ENCODE measurements around the gene PPM1E.
"Not testable (repeated sequence)": the region's sequence is repeated elsewhere in the genome, so short reads cannot be mapped to it uniquely, and the experiment has no call there.

PPM1E gene

DNA sequence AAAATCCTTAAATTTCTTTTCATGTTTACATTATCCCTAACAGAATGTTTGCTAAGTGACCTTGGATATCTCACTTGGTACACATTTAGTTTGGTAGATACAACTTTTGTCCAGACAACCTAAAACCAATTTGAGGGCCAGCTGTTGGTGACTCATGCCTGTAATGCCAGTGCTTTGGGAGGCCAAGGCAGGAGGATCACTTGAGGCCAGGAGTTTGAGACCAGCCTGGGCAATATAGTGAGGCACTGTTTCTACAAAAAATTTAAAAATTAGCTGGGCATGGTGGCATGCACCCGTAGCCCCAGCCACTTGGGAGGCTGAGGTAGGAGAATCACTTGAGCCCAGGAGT is 202.0 kb downstream of the PPM1E start:
- not testable (repeated sequence) for DNase-seq

- peak; percentile 33 for DNase-seq
These were observed 204.4 kb downstream of the PPM1E start for GRCh38 chr17:58960068-58960467.

GRCh38 chr17:58965221-58965620 is 209.6 kb downstream of the PPM1E start:
- DNase-seq: no peak

DNA sequence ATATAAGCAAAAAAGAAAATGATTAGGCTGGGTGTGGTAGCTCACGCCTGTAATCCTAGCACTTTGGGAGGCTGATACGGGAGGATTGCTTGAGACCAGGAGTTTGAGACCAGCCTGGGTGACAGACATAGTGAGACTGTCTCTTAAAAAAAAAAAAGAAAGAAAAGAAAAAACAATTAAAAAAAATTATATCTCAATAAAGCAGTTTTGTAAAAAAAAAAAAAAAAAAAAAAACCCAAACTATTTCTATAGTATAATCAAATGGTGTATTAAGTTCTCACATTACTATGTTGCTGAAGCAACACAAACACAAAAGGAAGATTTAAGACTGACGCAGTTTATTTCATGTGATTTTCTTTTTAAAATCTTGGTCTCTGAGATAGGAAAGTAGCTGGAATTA is 210.6 kb downstream of the PPM1E start:
- no peak for DNase-seq

- DNase-seq: peak; percentile 22
These were observed 212.9 kb downstream of the PPM1E start for GRCh38 chr17:58968426-58969061.

GRCh38 chr17:58969156-58969555 is 213.5 kb downstream of the PPM1E start:
- no peak for DNase-seq

GRCh38 chr17:58969612-58970011 is 214.0 kb downstream of the PPM1E start:
- no peak for DNase-seq

DNA sequence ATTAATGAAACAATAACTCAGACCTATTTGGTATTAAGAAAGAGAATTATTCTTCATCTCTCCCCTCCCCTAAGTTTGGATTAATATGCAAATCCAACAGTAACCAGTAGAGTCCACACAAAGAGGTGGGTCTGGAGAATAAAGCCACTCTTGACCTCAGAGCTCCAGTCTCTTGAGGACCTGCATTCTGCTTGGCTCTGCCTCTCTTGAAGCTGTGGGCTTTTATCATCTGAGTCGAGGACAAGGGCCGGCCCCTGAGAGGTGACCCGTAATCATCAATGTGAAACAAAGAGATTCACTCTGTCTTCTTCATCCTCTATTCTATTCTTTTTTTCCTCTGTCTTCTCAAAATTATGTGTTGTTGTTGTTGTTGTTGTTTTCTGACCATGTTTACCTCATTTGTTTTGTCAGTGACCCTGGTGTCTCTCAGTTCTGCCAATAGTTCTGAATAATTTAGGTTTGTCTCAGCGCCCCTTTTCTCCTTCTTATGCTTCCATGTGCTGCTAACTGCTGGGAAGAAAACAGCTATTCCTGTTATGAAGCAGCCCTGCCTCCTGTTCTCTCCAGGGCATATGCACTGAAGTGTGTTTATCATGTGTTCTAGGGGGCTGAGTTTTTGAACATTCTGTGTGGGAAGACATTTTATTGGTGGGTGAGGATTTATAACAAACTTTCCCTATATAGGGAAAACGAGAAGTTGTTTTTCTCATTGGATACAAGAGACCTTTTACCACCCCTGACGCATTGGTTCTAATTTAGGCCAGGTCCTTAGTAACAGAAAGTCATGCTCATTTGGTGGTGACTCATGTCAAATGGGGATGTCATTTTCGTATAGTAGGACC is 215.2 kb downstream of the PPM1E start:
- no peak for DNase-seq

DNA sequence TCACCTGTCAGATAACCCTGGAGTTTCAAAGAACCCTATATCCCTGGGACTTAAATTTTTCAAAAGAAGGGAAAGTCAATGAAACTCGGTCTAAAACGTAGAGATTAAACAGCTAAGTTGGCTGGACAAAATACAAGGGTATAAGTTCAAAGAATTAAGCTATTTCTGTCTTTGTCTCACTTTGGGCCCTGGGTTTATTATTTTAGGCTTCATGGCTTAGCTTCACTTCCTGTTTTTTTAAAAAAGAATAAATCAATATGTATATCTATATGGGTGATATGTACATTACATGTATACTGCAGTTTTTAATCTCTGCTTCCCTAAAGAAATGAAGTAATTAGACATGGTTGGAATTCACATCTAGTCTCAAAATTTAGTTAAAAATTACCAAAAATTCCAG is 218.7 kb downstream of the PPM1E start:
- no peak for DNase-seq

DNA sequence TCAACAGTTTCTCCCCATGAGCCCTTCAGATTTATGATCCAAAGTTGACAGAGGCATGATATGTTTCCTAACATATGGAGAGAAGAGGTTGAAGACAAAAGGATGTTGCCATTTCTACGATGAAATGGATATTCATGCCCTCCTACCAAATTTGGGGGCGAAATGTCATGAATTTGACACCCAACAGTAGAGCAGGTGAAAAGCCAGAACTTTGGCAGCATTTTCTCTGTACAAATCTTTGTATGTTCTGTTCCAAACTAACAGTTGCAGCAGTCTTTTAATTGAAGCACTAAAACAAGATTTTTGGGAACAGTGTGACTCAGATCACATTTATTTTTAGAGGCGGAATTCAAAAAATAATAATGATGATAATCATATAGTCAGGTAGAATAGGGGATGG is 220.9 kb downstream of the PPM1E start:
- no peak for DNase-seq

DNA sequence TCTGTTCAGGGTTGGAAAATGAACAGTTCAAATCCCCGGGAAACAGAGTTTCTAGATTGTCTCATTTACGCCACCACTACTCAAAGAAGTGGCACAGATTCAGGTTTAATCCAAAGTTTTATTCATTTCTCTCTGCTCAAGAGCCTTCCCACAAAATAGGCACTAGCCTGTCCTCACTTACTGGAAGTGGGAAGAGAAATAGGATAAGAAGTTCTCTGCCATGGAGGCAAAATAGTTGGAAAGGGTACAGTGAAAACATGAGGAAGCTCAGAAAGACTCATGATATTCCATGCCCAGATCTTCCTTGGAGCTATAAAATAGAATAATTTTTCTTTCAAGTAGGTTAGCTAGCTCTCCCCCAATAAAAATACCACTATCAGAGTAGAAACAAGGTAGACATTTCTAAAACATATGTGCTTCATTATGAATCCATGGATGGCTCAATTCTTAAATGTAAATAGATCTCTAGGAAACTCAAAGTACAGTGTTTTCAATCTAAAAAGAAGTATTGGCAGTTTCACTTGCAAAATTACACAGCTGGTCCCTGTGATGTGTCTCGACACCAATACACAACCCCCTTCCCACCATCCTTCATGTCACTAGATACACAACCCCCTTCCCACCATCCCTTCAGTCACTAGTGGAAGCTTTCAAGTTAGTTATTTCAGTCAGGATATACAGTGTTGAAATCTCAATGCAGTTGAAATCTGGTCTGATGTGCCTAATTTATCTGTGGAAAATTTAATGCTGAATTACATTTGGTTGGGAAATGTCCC is 225.2 kb downstream of the PPM1E start:
- no peak for DNase-seq

DNA sequence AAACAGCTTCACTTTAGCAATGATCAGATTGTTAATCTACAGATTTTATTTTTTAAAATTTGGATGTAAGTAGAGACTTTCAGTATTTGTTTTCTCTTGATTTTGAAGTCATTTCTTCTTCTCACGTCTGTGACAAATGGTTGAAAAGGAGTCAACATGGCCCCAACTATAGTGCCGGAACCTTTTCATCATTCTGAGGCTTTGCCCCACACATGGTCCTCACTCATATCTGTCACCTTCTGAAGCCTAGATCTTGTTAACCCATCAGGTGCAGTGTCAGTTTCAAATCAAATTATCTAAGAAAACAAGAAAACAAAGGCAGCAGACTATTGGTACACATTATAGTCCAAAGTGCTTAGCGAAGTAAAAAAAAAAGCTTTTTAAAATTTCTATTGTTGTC is 227.0 kb downstream of the PPM1E start:
- no peak for DNase-seq

- DNase-seq: no peak
These were observed 229.7 kb downstream of the PPM1E start for GRCh38 chr17:58985367-58985766.

- no peak for DNase-seq
These were observed 230.3 kb downstream of the PPM1E start for GRCh38 chr17:58985971-58986370.

DNA sequence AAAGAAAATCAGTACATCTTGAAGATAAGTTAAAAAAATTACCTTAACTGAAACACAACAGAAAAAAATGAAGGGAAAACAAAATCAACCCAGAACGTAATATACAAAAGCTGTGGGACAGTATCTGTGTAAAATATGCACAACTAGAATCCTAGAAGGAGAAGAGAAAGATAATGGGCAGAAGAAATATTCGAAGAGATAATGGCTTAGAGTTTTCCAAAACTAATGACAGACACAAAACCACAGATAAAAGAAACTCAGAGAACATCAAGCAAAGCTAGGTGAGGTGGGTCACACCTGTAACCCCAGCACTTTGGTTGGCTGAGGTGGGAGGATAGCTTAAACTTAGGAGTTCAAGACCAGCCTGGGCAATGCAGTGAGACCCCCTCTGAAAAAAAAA is 234.0 kb downstream of the PPM1E start:
- DNase-seq: no peak

DNA sequence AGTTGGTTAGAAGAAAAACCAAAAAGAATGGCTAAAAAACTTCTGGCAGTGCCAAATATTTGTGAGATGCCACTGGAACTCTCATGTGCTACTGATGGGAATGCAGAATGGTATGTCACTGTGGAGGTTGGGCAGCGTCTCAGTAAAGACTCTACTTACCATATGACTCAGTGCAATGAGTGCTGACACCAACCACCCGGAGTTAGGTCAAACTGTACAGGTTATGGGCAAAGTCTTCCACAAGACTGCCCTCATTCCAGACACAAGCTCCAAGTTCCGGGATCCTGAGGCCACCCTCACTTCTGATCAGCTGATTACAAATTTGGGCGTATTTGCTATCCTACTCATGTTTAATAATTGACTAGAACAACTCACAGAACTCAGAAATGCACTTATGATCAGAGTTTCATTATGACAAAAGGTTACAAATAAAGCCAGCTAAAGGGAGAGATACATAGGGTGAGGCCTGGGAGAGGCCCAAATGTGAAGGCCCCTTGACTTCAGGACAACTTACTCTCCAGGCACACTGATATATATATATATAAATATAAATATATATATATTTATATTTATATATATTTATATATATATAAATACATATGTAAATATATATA is 236.2 kb downstream of the PPM1E start:
- DNase-seq: peak; percentile 66

DNA sequence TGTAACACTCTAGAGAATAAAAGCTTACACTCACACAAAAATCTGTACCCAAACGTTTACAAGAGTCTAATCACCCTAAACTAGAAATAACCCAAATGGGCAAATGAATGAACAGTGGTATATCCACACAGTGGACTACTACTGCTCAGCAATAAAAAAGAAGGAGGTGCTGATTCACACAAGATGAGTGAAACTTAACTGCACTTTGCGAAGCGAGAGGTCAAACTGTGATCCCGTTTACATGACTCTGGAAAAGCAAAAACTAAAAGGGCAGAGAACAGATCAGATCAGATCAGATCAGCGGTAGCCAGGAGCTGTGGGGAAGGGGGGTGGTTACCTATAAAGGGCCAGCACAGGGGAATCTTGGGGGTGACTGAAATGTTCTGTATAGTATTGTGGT is 237.7 kb downstream of the PPM1E start:
- DNase-seq: no peak

- no peak for DNase-seq
These were observed 239.7 kb downstream of the PPM1E start for GRCh38 chr17:58995247-58995940.

DNA sequence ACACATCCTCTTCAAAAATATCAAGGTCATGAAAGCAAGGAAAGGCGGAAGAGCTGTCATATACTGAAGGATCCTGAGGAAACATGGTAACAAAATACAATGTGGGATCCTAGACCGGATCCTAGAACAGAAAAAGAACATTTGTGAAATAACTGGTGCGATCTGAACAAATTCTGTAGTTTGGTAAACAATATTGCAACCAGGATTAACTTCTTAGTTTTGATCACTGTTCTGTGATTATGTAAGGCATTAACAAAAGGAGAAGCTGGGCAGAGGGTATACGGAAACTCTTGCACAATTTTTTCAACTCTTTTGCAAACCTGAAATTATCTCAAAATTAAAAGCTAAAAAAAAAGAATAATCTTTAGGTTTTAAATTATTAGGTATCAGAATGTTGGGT is 241.3 kb downstream of the PPM1E start:
- DNase-seq: no peak

DNA sequence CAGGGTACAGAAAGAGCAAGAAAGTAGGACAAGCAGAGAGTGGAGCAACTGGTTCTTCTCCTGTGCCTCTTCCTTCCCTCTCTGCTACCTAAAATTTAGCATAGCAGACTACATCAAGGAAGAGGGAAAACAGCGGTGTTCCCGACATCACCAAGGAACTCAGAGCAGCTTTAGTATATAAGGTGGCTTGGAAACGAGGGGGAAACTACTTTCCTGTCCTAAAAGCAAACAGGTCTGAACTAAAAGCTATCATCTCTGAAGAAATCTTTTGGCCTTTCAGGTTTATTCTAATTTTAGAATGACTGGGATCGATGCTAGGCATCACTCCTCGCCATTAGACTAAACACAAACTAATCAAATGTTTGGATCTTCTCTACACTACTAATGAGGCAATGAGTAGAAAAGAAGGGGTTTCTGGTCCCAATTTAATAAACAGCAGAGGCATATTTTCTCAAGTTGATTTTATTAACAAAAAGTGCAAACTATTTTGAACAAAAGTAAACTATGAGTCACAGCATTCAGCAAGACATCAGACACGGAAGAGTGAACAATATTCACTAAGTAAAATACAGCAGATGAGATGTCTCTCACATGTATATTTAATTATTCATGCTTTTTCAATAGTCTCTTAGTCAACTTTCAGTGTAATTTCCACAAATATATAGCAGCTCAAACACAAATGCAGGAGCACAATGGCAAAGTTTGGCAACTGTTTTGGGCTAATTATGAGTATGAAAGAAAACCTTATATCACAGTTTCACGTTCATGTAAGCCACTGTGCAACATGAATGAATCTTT is 242.3 kb downstream of the PPM1E start:
- no peak for DNase-seq

DNA sequence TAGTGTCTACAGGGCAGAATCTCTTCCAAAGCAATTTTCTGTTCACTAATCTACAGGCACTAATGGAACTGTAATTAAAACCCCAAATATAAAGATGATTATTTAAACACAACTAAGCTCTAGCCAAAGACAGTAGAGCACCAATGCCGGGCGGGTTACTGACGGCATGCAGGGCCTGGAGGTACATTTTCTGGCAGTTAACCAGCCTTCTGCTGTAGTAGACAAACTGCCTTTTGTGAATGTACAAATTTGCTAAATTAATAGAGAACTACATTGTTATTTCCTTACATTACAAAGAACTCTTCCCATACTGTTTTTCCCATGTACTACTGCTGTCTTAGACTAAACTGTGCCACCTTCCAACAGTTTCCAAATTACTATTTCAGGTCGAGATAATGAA is 243.2 kb downstream of the PPM1E start:
- no peak for DNase-seq

- DNase-seq: no peak
These were observed 243.8 kb downstream of the PPM1E start for GRCh38 chr17:58999500-58999899.

Data from activated CD4-positive, alpha-beta T cell treated with anti-CD3 and anti-CD28 coated beads, Interleukin-10, Interleukin-2, amounts not matched to agents 100 ng/mL and 50 ng/mL, durations not matched to agents 16 hours and 8 hours (primary cell).